ENCODE measurements around the gene HOXA4. TPM values are rescaled to one million over a fixed set of nuclear protein-coding genes. Genes with fewer than 3 reads are reported as not detected.

The HOXA4 gene
- total and polyA plus RNA-seq, 2 of the 8 experiments (the other 6 are each of a cell fraction or from before 2014, with no cell fraction given), result not detected

GRCh38 chr7:27173511-27173955, 43.0 kb upstream of the HOXA4 start:
- DNase-seq (ENCODE audit: low read depth in 1 of 2, low spot score in 2 of 2) (peak in 1 of 2 experiments; percentile 73), FAIRE-seq (no peak)
- CTCF ChIA-PET (ENCODE audit: partially characterized antibody), result interaction anchor here (0.6 to 5.4 kb wide), 4 partner anchors 10 to 51 kb away, joined by 3 to 20 read pairs (median 7); partner anchors contain the start of gene HOXA5
- peaks cover 0 to 18% (median 0%) of the 10 kb centered on the region in 4 experiments; a peak in 1 of 8 replicates for H3K36me3 ChIP-seq (ENCODE audit: control insufficient read depth in 2 of 4, insufficient read depth in 4 of 4, low read length in 3 of 4)
- 2% methylated on average over 30 of the region's 59 CpGs; no CpG with 5 or more reads in 1 of the 2 experiments for WGBS, 2 experiments (ENCODE audit: extremely low coverage in 1 of 2, insufficient coverage in 1 of 2, insufficient read length in 1 of 2, insufficient replicate concordance in 2 of 2, low coverage in 1 of 2, low lambda C conversion rate in 2 of 2, missing lambda C conversion rate in 1 of 2)
- H3K4me1 ChIP-seq (replicated peaks in 1 of 4; ENCODE audit: control insufficient read depth in 3 of 4, insufficient read depth in 4 of 4, low read length in 3 of 4), result peaks cover 4 to 11% (median 5%) of the 10 kb centered on the region in 4 experiments; a peak in 5 of 7 replicates
- H3K79me2 ChIP-seq (ENCODE audit: control insufficient read depth in 1 of 2, insufficient read depth in 2 of 2, low read length in 2 of 2), result no peaks in the 10 kb centered on the region
- no peak overlapping the region for H2BK12ac ChIP-seq (ENCODE audit: low read depth, low read length)
- no peak overlapping the region for H4K91ac ChIP-seq (replicated peaks; ENCODE audit: insufficient read length, low read length)
- no peak overlapping the region for H2BK20ac ChIP-seq (ENCODE audit: low read length)
- peak overlapping the region; percentile 62; the same call in 1 of the 2 replicates for H4K8ac ChIP-seq (ENCODE audit: extremely low read depth, insufficient read depth, low read length)
- no peak overlapping the region for H2AFZ ChIP-seq (ENCODE audit: low read length)
- H3K23me2 ChIP-seq (ENCODE audit: low read depth, low read length), result no peaks in the 10 kb centered on the region; the same call in 1 of the 2 replicates
- no peaks in the 10 kb centered on the region; a peak in 1 of 4 replicates for H3K9me3 ChIP-seq (ENCODE audit: insufficient read depth in 2 of 2, low read depth in 1 of 2, low read length in 1 of 2)
- H3K4me2 ChIP-seq (ENCODE audit: insufficient read depth in 1 of 2, low read depth in 2 of 2, low read length in 2 of 2), result peak overlapping the region; percentile 19 to 35; a peak in 3 of 4 replicates
- peak overlapping the region in 1 of 4 experiments; percentile 36; a peak in 2 of 8 replicates for H3K4me3 ChIP-seq (ENCODE audit: extremely low read depth in 1 of 4, insufficient read depth in 2 of 4, low read depth in 3 of 4, low read length in 4 of 4)
- H3K18ac ChIP-seq (ENCODE audit: extremely low read depth, low read length), result no peak overlapping the region; the same call in 1 of the 2 replicates
- H3K14ac ChIP-seq (ENCODE audit: insufficient read length), result no peak overlapping the region
- H4K5ac ChIP-seq (ENCODE audit: insufficient read length, low read depth, low read length), result no peak overlapping the region
- H3K27me3 ChIP-seq (replicated peaks in 1 of 4; ENCODE audit: control insufficient read depth in 3 of 4, extremely low read depth in 1 of 4, insufficient read depth in 3 of 4, low read length in 3 of 4), result peaks cover 95 to 100% (median 100%) of the 10 kb centered on the region in 4 experiments
- H2BK15ac ChIP-seq (ENCODE audit: low read length), result no peak overlapping the region
- H3K56ac ChIP-seq (replicated peaks; ENCODE audit: insufficient read length, low read depth, low read length), result no peak overlapping the region
- H2AK5ac ChIP-seq (ENCODE audit: low read depth, low read length), result no peak overlapping the region
- no peak overlapping the region for H3K9ac ChIP-seq (replicated peaks in 1 of 4; ENCODE audit: extremely low read depth in 1 of 4, low read depth in 3 of 4, low read length in 3 of 4)
- H3K4ac ChIP-seq (replicated peaks; ENCODE audit: insufficient read length, low read depth, low read length), result no peak overlapping the region
- no peaks in the 10 kb centered on the region for H3K79me1 ChIP-seq (ENCODE audit: low read depth, low read length)
- no peak overlapping the region for H3K23ac ChIP-seq (ENCODE audit: insufficient read length)
- POLR2A ChIA-PET (ENCODE audit: partially characterized antibody), result no interaction called here
- no peak overlapping the region for H2BK5ac ChIP-seq (ENCODE audit: low read depth, low read length)
- no peak overlapping the region for H3K27ac ChIP-seq (ENCODE audit: low read depth, low read length)
- no peak overlapping the region for H2BK120ac ChIP-seq (replicated peaks; ENCODE audit: low read depth, low read length)
- peaks cover 39 to 59% of the 10 kb centered on the region in 2 experiments for H4K20me1 ChIP-seq (replicated peaks in 1 of 2; ENCODE audit: control insufficient read depth in 1 of 2, insufficient read depth in 2 of 2, low read length in 2 of 2)
- TF ChIP-seq SUZ12 (IDR thresholded peaks at IDR 0.05; ENCODE audit: low read length), result peak; percentile 84
